Frontal cortex (tissue), 4 donors: ENCODE measurements around the gene MXI1. TPM values are rescaled to one million over a fixed set of nuclear protein-coding genes. Genes with fewer than 3 reads are reported as not detected.
"Not testable (repeated sequence)": the region's sequence is repeated elsewhere in the genome, so short reads cannot be mapped to it uniquely, and the experiment has no call there.

Experiments used
- DNase-seq, 2 donors: peaks; one replicate each; pipeline ENCODE4 v3.0.0; 2012; ENCODE audit warnings: low spot score in 2 of 2
- FAIRE-seq: peaks from 2 replicates; lab custom pipeline; 2012; peaks lifted over from hg19 to GRCh38; lab: Jason Lieb, UNC
- total RNA-seq: library from RNA; depleted of rRNA; stranded (reverse); fragments of >200 nt; gene quantifications from one replicate; pipeline ENCODE4 v1.2.3, GENCODE V29; 2014
- donor health status: control.
- donor health status: control.
- donor health status: control.

MXI1 gene
- total RNA-seq, 1 donor from 2014 or later: 60.3 TPM

DNA sequence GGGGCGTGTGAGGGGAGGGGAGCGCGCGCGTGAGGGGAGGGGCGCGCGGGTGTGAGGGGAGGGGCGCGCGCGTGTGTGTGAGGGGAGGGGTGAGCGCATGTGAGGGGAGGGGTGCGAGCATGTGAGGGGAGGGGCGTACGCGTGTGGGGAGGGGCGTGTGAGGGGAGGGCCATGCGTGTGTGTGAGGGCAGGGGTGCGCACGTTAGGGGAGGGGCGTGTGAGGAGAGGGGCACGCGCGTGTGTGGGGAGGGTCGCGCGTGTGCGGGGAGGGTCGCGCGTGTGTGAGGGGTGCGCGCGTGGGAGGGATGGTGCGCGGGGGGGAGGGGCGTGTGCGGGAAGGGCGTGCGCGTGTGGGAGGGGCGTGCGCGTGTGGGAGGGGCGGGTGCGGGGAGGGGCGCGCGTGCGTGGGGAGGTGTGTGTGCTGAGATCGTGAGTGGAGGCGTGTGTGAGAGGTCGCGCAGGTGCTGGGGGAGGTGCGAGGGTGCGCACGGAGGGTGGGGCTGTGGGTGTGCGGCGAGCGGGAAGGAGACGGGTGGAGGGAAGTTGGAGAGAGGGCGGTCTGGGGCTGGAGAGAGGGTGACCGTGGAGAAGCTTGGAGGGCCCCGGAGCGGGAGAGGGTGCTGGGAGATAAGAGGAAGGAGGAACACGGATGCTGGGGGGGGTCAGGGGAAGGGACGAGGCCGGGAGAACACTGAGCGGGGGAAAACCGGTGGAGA lies 19.7 kb downstream of the MXI1 start:
- FAIRE-seq (no peak), DNase-seq (peak; percentile 54 to 84)

DNA sequence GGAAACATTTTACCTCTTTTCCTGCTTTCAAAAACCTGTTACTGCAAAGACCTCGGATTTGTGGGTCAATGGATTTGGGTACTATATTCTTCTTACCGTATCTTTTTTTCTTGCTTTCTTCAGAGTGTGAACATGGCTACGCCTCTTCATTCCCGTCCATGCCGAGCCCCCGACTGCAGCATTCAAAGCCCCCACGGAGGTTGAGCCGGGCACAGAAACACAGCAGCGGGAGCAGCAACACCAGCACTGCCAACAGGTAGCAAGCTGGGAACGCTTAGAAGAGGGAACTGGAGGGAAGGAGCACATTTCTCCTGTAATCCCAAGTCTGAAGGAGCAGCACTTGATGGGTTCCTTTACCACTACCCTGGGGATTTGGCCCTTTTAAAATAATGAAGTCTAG lies 20.7 kb downstream of the MXI1 start:
- no peak for DNase-seq
- FAIRE-seq: no peak

- FAIRE-seq (no peak), DNase-seq (no peak)
Measured at GRCh38 chr10:110229155-110229554, 21.8 kb downstream of the MXI1 start.

DNA sequence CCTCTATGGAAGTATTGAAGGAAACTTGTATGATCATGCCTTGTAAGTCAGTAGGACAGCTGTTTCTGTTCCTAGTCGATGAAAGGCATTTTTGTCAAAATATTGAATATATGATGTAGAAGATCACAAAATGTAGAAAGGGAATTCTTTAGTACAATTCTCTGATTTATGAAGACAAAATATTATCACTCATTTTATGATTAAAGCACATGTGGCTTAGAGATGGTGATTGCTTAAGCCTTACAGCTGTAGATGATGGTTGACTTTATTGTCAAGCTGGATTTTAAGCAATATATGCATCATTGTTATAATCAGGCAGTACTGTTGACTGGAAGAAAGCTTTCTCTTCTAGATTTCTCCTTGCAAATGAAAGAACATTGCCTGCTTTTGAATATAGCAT lies 26.4 kb downstream of the MXI1 start:
- no peak for FAIRE-seq

DNA sequence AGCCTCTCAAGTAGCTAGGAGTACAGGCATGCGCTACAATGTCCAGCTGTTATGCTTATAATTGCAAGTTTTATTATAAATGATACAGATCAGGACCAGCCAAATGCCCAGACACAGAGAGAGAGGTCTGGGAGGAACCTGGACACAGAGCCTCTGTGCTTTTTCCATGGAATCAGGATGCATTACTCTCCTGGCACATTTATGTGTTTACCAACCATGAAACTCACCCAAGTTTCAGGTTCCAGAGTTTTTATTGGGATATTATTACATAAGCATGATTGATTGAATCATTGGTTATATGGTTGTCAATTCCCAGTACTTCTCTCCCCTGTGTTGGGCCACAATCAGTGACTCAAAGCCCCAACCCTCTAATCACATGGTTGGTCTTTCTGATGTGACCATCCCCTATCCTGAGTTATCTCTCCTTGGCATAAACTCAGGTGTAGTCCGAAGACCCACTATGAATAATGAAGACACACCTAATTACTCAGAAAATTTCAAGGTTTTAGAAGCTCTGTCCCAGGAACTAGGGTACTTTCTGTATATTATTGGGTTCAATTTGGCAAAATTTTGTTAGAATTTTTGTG lies 30.6 kb downstream of the MXI1 start:
- DNase-seq: no peak
- no peak for FAIRE-seq

More for the DNA sequence above, 26.4 kb downstream of the MXI1 start:
- no peak for DNase-seq

GRCh38 chr10:110239892-110240291 lies 32.5 kb downstream of the MXI1 start:
- FAIRE-seq: no peak
- no peak for DNase-seq

- FAIRE-seq (no peak), DNase-seq (no peak)
Measured at GRCh38 chr10:110241407-110241806, 34.0 kb downstream of the MXI1 start.

DNA sequence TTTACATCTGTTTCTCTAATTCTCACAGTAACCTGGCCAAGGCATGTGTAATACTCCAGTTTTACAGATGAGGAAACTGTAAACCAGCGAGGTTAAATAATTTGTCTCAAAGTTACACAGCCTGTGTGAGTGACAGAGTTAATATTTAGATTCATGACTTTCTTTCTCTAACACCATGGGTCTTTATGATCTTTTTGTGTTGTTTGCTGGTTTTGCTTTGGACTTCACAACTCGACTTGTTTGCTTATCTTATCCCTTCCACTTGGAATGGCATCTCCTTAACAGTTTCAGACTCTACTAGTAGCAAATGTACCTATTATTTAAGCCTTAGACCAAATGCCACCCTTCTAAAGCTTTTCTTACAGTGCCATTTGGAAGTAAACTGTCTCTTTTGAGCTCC lies 34.4 kb downstream of the MXI1 start:
- DNase-seq (no peak), FAIRE-seq (no peak)

DNA sequence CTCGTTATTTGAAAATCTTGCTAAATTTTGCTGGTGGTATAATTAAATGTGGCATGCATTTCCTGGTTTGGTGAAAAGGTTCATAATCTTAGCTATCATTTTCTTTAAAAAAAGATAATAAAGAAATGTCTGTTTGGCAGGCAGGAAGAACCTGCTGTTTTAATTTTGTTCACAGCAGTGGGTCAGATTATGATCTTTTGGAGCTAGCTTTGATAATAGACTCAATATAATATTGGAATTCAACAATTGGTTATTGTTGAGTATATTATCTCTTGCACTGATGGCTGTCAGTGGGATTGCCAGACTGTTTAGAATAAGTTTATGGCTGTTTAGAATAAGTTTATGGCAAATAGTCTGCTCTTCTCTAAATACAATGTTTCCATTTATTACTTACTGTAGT lies 35.1 kb downstream of the MXI1 start:
- DNase-seq: no peak
- no peak for FAIRE-seq

GRCh38 chr10:110244550-110244949 lies 37.1 kb downstream of the MXI1 start:
- DNase-seq: no peak
- FAIRE-seq: no peak

GRCh38 chr10:110247833-110248232 lies 40.4 kb downstream of the MXI1 start:
- not testable (repeated sequence) for DNase-seq, FAIRE-seq

GRCh38 chr10:110249489-110249888 lies 42.1 kb downstream of the MXI1 start:
- not testable (repeated sequence) for DNase-seq, FAIRE-seq

DNA sequence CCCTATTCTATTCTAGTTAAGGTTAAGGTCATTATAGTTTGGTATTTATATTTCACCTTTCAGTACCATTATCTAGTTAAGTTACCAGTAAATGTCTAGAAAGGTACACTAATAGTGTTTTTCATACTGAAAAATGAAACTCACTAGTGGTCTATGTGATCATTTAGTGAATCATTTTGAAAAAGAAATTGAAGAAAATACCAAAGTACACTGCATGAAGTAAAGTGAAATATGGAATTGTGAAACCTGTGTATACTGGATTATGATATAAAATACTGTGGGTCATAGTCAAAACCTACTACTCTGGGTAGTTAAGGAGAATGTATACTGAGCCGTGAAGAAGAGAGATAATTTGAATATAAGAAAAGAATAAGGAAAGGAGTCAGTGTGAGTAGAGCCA lies 44.0 kb downstream of the MXI1 start:
- not testable (repeated sequence) for FAIRE-seq, DNase-seq

DNA sequence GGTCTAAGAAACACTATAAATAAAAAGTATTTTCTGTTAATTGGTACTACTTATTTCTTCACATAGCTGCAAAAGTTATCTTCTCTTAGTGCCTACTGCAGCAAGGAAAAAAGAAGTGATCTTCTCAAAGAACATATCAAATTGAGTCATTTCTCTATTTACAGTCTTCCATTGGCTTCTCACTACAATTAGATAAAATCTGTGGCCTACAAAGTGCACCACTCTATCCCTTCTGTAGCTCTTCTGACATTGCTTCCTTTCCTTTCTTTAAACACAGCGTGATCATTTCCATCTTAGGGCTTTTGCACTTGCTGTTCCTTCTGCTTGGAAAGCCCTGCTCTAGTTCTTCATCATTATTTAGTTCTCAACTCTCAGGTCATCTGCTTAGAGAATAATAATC lies 44.7 kb downstream of the MXI1 start:
- FAIRE-seq: no peak
- no peak for DNase-seq

GRCh38 chr10:110254467-110254866 lies 47.1 kb downstream of the MXI1 start:
- no peak for FAIRE-seq

DNA sequence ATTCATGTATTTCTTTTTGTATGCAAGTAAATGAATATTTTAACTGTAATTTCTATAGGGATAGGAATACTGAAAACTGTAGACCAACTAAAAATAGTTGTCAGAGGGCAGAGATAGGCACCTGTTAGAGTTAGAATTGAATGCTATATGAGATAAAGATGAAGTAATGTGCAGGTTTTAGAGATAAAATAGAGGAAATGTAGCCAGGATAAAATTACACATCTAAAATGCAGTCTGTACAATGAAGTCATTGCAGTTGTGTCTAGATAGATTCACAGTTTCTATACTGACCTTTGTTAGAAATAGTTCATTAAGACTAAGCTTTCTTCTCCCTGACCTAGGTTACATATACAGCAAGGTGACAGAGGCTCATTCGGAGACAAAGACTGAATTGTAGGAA lies 51.1 kb downstream of the MXI1 start:
- DNase-seq: no peak
- FAIRE-seq: no peak

More at GRCh38 chr10:110254467-110254866, 47.1 kb downstream of the MXI1 start:
- DNase-seq: no peak

DNA sequence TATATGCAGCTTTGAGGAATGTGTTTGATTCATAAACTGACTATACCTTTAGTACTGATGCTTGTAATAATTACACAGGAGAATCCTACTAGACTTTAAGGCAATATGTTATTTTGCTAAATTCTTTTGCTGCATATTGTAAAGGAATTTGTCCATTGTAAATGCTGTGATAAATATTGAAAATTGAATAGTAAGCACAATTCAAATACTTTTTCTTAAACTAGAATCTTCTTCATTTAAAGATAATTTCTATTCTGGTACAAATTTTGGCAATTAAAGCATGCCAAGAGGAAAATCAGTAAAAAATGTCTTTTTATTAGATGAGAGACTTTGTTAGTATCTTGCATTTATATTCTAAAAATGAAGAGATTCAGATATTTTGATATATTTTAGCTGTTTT lies 51.9 kb downstream of the MXI1 start:
- DNase-seq (no peak), FAIRE-seq (no peak)

GRCh38 chr10:110260746-110261477 lies 53.5 kb downstream of the MXI1 start:
- DNase-seq (no peak), FAIRE-seq (no peak)

DNA sequence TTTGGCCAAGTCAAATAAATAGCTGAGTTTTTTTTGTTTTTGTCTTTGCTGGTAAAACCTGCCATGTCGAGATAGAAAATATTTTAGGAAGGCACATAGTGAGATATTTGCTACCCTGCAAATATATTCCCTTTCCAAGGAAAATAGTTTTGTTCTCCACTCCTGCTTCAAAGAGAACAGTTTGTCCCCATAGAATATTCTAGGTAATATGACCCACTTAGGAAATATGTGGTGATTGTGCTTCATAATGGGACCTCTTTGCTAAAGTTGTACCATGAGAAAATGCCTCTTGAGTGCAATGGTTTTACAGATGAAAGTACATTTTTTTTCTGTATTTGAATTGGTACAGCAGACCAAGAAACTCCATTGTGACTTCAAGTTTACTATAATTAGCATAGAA lies 55.8 kb downstream of the MXI1 start:
- DNase-seq: no peak
- no peak for FAIRE-seq

DNA sequence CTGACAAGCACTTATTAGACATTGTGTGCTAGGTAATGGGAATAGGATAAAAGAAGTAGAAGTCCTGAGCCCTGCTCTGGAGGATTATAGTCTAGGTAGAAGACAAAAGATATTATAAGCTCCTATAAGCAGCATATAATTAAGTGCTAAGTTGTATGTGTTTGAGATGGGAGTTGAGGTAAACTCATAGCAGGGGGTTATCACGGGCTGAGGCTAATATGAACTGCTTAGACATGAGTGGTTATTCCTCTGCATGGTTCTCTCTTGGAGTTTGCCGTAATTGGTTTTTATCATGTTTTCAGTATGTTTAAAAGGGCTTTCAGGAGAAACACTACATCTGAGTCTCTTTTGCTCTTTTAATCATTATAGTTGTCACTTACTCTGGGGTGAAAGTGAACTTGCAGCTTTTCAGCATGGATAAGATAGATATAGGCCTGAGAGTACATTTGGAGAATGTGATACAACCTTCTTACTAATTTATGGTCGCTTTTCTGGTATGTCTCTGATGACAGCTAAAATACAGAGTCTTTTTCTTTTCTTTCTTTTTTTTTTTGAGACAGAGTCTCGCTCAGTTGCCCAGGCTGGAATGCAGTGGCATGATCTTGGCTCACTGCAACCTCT lies 58.3 kb downstream of the MXI1 start:
- DNase-seq (no peak), FAIRE-seq (no peak)

DNA sequence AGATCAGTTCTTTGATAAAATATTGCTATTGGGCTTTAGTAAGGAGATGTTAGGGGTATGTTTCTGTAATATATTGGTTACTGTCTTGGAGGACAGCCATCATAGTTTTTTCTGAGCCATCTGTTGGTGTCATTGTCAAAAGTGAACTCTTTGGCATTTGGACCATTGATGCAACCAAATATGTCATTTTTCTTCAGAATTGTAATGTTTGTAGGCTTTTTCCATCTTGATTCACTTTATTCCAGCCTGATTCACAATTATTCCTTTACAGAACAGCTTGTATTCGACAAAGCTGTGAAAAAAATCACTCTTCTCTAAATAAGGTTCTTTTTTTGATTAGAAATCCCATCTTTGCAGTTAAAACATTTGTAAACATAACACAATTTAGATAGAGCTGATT lies 59.9 kb downstream of the MXI1 start:
- FAIRE-seq (no peak), DNase-seq (no peak)
